GM10248 (cell line): ENCODE measurements around the gene OGFR.

ENCODE experiments used
- CTCF ChIA-PET: fragments of 300-600 bp; sonication (Branson Sonifier 250); formaldehyde crosslinking; extraction: SDS; loops from one replicate; lab custom pipeline; 2021; ENCODE audit warnings: antibody characterized with exemption; lab: Yijun Ruan, JAX
- POLR2A ChIA-PET: fragments of 350-650 bp; sonication (Branson Sonifier 250); formaldehyde crosslinking; extraction: SDS; loops from one replicate; lab custom pipeline; 2020; ENCODE audit warnings: antibody characterized with exemption; lab: Yijun Ruan, JAX
- DNase-seq: peaks from one replicate; pipeline ENCODE4 v3.0.0; 2012; ENCODE audit errors: extremely low spot score
- CTCF ChIP-seq: IDR thresholded peaks from 2 replicates; pipeline ENCODE4 v1.5.1; 2012; ENCODE audit warnings: mild to moderate bottlenecking, low read depth; ENCODE audit errors: extremely low read depth, missing control alignments, control extremely low read depth

Gene OGFR

GRCh38 chr20:62780696-62781095 lies 23.9 kb upstream of the OGFR start:
- POLR2A ChIA-PET = no interaction called here
- no peak for DNase-seq
- no peak for TF ChIP-seq CTCF
- CTCF ChIA-PET = interaction anchor here (2.5 kb wide), 1 partner anchor 11 kb away, joined by 11 read pairs; no protein-coding TSS in a partner anchor

DNA sequence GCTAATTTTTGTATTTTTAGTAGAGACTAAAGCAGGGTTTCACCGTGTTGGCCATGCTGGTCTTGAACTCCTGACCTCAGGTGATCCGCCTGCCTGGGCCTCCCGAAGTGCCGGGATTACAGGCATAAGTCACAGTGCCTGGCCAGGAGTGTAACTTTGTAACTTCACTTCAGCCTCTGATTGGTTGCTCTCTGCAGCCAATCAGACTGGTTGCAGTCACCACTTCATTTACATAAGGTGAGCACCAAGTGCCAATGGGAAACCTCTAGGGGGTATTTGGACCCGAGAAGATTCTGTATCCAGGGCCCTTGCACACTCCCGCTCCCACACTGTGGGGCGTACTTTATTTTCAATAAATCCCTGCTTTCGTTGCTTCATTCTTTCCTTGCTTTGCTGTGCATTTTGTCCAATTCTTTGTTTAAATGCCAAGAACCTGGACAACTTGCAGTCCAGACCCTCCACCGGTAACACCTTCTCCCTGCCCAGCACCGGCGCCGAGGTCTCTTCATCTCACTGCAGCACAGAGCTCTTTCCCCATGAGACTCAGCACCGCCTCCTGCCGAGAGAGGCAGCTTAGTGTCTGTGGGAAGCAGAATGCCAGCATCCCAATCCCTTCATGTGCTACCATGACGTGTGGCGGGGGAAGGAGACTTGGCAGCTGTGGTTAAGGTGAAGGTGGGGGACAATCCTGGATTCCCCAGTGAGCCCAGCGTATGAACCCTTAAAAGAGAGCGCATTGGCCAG lies 22.3 kb upstream of the OGFR start:
- ChIA-PET POLR2A (no interaction called here), CTCF (interaction anchor here (1.6 kb wide), 1 partner anchor 9 kb away, joined by 12 read pairs; no protein-coding TSS in a partner anchor)

DNA sequence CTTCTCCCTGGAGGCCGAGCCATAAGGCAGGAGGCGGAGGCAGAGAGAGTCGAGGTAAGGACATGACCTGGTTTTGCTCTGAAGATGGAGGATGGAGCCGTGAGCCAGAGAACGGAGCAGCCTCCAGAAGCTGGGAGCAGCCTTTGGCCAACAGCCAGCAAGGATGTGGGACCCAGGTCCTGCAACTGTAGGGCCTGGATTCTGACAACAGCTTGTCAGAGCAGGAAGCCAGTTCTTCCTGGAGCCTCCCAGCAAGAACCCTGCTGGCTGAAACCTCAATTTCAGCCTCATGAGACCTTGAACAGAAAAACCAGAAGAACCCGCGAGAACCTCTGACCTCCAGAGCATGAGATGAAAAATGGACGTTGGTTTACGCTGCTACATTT lies 21.7 kb upstream of the OGFR start:
- DNase-seq = no peak
- POLR2A ChIA-PET = no interaction called here

More for the DNA sequence above, 22.3 kb upstream of the OGFR start:
- TF ChIP-seq CTCF = no peak
- no peak for DNase-seq

DNA sequence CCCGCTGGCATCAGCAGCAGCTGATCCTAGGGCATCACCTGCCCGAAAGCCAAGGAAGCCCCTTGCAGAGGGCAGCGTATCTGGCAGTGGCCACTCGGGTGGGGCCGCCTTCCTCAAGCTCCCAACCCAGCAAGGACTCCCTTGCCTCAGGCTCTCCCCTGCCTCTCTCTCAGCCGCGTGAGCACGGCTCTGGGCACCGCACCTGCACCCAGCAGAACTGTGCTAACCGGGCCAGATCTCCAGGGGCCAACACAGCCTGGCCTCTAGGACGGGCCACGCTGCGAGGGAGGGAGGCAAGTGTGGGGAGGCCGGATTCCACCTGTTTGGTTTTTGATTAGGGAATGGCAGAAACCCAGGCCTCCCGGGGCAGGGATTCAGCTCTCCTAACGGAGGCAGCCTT lies 20.1 kb upstream of the OGFR start:
- ChIA-PET CTCF (interaction anchor here (1.2 kb wide), 1 partner anchor 10 kb away, joined by 5 read pairs; no protein-coding TSS in a partner anchor), POLR2A (no interaction called here)
- no peak for TF ChIP-seq CTCF
- no peak for DNase-seq

More for the DNA sequence above, 21.7 kb upstream of the OGFR start:
- TF ChIP-seq CTCF = no peak
- CTCF ChIA-PET = interaction anchor here (1.6 kb wide), 1 partner anchor 9 kb away, joined by 12 read pairs; no protein-coding TSS in a partner anchor

DNA sequence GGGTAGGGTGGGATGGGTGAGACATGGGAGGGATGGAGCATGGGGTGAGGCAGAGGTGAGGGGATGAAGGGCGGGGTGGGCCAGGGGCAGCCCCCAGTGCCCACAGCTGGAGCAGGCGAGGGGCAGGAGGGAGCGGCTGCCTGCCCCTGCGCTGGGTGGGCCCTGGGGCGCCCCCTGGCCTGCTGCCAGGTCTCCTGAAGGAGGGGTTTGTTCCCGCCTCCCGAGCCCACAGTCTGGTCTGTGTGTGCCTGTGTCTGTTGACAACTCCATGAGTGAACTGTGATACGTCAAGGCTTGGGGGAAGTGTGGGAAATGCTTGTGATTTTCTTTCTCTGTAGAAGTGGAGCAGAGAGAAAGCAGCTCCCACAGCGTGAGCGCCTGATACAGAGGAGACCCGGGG lies 19.2 kb upstream of the OGFR start:
- TF ChIP-seq CTCF = no peak
- ChIA-PET CTCF (interaction anchor here (0.7 to 2.3 kb wide), 3 partner anchors 23 to 286 kb away, joined by 3 to 9 read pairs (median 4); no protein-coding TSS in a partner anchor), POLR2A (no interaction called here)
- DNase-seq = no peak

DNA sequence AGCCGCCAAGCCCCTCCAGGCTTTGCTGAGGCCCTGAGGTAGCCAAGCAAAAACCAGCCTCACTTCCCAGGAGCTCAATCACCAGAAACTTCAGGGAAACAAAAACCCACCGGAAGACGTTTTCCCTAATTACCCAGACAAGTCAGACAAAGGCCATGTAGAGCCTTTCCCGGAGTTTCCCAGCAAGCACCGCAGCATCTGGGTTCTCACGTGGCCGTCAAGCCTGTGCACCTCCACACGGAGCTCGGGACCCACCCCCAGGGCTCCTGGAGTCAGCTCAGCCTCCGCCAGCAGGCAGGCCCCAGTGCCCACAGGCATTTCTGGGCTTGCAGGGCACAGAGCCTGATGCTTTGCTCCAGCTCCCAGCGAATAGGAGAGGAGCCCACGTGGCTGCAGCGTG lies 18.5 kb upstream of the OGFR start:
- POLR2A ChIA-PET = no interaction called here
- no peak for TF ChIP-seq CTCF
- no peak for DNase-seq
- CTCF ChIA-PET = interaction anchor here (0.7 to 2.3 kb wide), 3 partner anchors 22 to 286 kb away, joined by 3 to 9 read pairs (median 4); no protein-coding TSS in a partner anchor
